ENCODE measurements around the gene RAB18. TPM values are rescaled to one million over a fixed set of nuclear protein-coding genes. Genes with fewer than 3 reads are reported as not detected.
"Not testable (repeated sequence)": the region's sequence is repeated elsewhere in the genome, so short reads cannot be mapped to it uniquely, and the experiment has no call there.

The RAB18 gene
- total RNA-seq, 2 experiments from 2014 or later: 8.1 to 36.2 TPM

DNA sequence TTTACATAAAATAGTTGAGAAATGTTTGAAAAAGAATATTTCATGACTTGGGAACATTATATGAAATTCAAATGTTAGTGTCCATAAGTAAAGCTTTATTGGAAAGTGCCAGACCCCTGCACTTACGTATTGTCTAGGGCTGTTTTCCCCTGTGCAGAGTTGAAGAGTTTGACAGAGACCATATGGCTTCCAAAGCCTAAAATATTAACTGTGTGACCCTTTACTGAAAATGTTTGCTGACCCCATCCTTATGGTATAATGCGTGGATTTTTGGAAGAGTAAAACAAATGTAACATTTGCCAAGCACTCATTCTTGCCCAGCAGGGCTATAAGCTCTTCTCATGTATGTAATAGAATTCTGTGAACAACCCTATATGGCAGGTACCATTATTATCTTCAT is 40.1 kb upstream of the RAB18 start:
- Histone ChIP-seq H3K4me1 (ENCODE audit: insufficient read depth, low read length, poor library complexity, severe bottlenecking) (no peaks in the 10 kb centered on the region), H2AFZ (ENCODE audit: low read length) (no peak overlapping the region), H3K9me2 (ENCODE audit: insufficient read depth, low read length) (no peaks in the 10 kb centered on the region), H3K4me3 (ENCODE audit: low read depth, low read length, poor library complexity, severe bottlenecking) (no peak overlapping the region), H3K79me2 (ENCODE audit: insufficient read depth, low read depth, low read length) (no peaks in the 10 kb centered on the region), H3K36me3 (ENCODE audit: insufficient read depth, low read length) (no peaks in the 10 kb centered on the region), H3K4me2 (ENCODE audit: low read length) (no peak overlapping the region), H4K20me1 (ENCODE audit: insufficient read depth, low read length) (no peaks in the 10 kb centered on the region), H3K9me3 (ENCODE audit: low read length) (no peaks in the 10 kb centered on the region), H3K27ac (ENCODE audit: low read depth, low read length, poor library complexity, severe bottlenecking) (no peak overlapping the region)
- ChIA-PET CTCF (ENCODE audit: unreplicated experiment) (no interaction called here), POLR2A (no interaction called here)
- no peak for DNase-seq (ENCODE audit: low spot score)
- TF ChIP-seq CTCF (conservative IDR thresholded peaks at IDR 0.05; ENCODE audit: low read length) (no peak), EZH2phosphoT487 (IDR thresholded peaks at IDR 0.05; ENCODE audit: borderline replicate concordance, low read depth, low read length) (no peak)
- no TSS peak for BruUV-seq (replicated peaks)
- intact Hi-C loops (cut with micrococcal nuclease; ENCODE audit: unreplicated experiment): no loop called here

DNA sequence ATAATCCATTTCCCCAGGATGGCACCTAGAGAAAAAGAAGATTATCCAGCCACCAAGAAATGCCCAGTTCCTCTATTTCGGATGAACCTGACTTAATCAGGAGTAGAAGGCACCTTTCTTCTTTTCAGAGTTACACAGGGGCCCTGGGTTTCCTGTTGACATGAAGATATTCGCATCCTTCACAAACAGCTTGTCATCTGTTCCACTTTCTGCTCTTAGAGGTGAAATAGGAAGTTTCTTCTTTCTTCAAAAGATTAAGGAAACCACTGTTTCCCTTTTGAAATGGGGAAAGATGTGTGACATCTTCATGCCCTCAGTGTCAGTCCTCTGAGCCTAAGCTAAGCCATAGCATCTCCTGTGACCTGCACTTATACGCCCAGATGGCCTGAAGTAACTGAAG is 39.1 kb upstream of the RAB18 start:
- DNase-seq (ENCODE audit: low spot score): peak; percentile 13
- BruUV-seq (replicated peaks): no TSS peak

GRCh38 chr10:27465596-27465995 is 38.5 kb upstream of the RAB18 start:
- H3K9me3 ChIP-seq (ENCODE audit: low read length); intact Hi-C loops (cut with micrococcal nuclease; ENCODE audit: unreplicated experiment); H2AFZ ChIP-seq (ENCODE audit: low read length); H4K20me1 ChIP-seq (ENCODE audit: insufficient read depth, low read length); H3K79me2 ChIP-seq (ENCODE audit: insufficient read depth, low read depth, low read length); BruUV-seq (replicated peaks); H3K4me2 ChIP-seq (ENCODE audit: low read length); DNase-seq (ENCODE audit: low spot score); H3K4me3 ChIP-seq (ENCODE audit: low read depth, low read length, poor library complexity, severe bottlenecking); H3K4me1 ChIP-seq (ENCODE audit: insufficient read depth, low read length, poor library complexity, severe bottlenecking); H3K36me3 ChIP-seq (ENCODE audit: insufficient read depth, low read length); H3K9me2 ChIP-seq (ENCODE audit: insufficient read depth, low read length); H3K27ac ChIP-seq (ENCODE audit: low read depth, low read length, poor library complexity, severe bottlenecking); CTCF ChIA-PET (ENCODE audit: unreplicated experiment): not testable (repeated sequence)
- POLR2A ChIA-PET: interaction anchor here (0.7 kb wide), 1 partner anchor 1258 kb away, joined by 3 read pairs; no protein-coding TSS in a partner anchor

More for the DNA sequence above, 39.1 kb upstream of the RAB18 start:
- Histone ChIP-seq H3K4me1 (ENCODE audit: insufficient read depth, low read length, poor library complexity, severe bottlenecking) (no peaks in the 10 kb centered on the region), H3K27ac (ENCODE audit: low read depth, low read length, poor library complexity, severe bottlenecking) (no peak overlapping the region), H3K79me2 (ENCODE audit: insufficient read depth, low read depth, low read length) (no peaks in the 10 kb centered on the region), H3K36me3 (ENCODE audit: insufficient read depth, low read length) (no peaks in the 10 kb centered on the region), H3K9me3 (ENCODE audit: low read length) (no peaks in the 10 kb centered on the region), H4K20me1 (ENCODE audit: insufficient read depth, low read length) (no peaks in the 10 kb centered on the region), H3K4me2 (ENCODE audit: low read length) (no peak overlapping the region), H2AFZ (ENCODE audit: low read length) (no peak overlapping the region), H3K9me2 (ENCODE audit: insufficient read depth, low read length) (no peaks in the 10 kb centered on the region), H3K4me3 (ENCODE audit: low read depth, low read length, poor library complexity, severe bottlenecking) (no peak overlapping the region)
- ChIA-PET POLR2A (interaction anchor here (0.7 kb wide), 1 partner anchor 1258 kb away, joined by 3 read pairs; no protein-coding TSS in a partner anchor), CTCF (ENCODE audit: unreplicated experiment) (no interaction called here)
- intact Hi-C loops (cut with micrococcal nuclease; ENCODE audit: unreplicated experiment): no loop called here
- TF ChIP-seq CTCF (conservative IDR thresholded peaks at IDR 0.05; ENCODE audit: low read length) (no peak), EZH2phosphoT487 (IDR thresholded peaks at IDR 0.05; ENCODE audit: borderline replicate concordance, low read depth, low read length) (no peak)
